SKM-1 (cell line): Measurements from ENCODE around the gene DUOXA2.
A peak's percentile ranks its signal among the peaks of the same experiment; 100 is the strongest.

Source experiments
- DNase-seq: peaks from one replicate; lab custom pipeline; 2025; ENCODE audit not compliant: unreplicated experiment; lab: John Stamatoyannopoulos, UW

DUOXA2 gene

DNA sequence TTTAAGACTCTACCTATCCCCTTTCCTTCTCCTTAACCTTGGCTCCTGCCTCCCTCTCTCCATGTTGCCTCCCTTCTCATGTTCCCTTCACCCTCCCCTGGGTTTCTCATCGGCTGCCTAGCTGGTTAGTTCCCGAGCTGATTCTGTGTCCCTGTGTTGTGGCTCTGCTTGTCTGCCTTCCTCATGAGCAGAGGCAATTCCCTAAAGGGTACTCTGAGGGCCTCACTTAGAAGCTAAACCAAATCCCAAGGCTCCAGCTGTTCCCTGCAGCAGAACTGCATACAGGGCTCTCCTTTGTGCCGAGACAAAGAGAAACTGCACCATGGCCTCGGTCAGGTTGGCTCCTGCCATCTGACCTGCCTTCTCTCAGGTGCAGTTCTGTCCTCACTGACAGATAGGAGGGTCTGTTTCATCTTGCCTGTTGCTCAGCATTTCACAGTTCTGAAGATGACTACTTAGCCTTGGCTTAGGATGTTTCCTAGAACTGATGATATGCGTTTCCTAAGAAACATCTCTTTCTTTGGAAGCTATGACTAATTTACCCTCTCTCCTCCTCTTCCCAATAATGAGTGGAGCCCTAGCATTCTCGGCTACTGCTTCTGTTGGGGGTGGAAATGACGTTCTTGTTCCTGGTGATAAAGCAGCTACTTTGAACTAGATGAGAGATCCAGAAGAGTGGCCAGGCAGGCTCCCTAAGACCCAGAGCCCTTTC is 42.8 kb downstream of the DUOXA2 start:
- no peak for DNase-seq

DNA sequence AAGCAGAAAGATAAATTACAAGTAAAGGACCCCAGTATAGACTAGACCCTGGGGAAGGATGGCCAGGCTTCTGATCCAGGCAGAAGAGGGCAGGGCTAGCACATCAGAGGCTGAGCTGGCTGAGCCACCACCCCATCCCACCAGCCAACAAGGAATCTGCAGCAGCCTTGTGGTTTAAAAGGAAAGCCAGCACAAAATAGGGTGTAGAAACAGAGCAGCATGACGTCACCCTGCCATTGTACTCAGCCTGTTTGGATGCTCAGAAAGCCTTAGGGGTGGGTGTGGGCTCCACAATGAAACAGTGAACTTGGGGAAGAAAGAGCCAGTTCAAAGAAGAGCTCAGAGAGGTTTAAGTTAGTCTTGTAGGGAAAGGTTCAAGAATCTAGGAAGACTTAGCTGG is 43.8 kb downstream of the DUOXA2 start:
- DNase-seq: no peak

DNA sequence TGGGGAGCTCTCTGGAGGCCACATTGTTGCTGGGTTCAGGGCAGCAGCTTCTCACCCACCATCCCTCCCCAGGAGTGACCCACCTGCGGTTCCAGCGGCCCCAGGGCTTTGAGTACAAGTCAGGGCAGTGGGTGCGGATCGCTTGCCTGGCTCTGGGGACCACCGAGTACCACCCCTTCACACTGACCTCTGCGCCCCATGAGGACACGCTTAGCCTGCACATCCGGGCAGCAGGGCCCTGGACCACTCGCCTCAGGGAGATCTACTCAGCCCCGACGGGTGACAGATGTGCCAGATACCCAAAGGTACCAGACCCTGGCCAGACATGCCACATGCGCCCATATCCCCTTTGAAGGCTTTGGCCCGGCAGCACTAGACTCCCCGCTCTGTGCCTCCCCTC is 47.5 kb downstream of the DUOXA2 start:
- DNase-seq: no peak

- DNase-seq: peak; percentile 52
Observed at GRCh38 chr15:45162771-45163507, 48.8 kb downstream of the DUOXA2 start.

- no peak for DNase-seq
Observed at GRCh38 chr15:45163508-45163856, 49.4 kb downstream of the DUOXA2 start.

GRCh38 chr15:45164914-45165313 is 50.8 kb downstream of the DUOXA2 start:
- no peak for DNase-seq

DNA sequence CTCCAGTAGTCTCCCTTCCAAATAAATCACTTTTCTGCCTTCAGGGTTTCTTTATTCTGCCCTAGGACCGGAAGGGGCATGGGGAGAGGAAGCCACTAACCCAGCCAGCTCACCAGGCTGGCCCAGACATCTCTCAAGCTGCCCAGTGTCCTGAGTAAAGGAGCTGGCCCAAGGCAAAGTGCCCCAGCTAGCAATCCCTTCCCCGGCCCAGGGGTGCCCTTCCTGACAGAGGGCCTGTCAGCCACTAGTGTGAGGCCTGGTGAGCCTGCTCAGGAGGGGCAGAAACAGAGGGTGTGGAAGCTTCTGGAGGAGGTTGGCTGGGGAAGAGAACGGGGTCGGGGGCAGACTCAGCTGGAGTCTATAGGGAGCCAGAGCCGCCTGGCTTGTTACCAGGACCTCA is 51.4 kb downstream of the DUOXA2 start:
- no peak for DNase-seq

DNA sequence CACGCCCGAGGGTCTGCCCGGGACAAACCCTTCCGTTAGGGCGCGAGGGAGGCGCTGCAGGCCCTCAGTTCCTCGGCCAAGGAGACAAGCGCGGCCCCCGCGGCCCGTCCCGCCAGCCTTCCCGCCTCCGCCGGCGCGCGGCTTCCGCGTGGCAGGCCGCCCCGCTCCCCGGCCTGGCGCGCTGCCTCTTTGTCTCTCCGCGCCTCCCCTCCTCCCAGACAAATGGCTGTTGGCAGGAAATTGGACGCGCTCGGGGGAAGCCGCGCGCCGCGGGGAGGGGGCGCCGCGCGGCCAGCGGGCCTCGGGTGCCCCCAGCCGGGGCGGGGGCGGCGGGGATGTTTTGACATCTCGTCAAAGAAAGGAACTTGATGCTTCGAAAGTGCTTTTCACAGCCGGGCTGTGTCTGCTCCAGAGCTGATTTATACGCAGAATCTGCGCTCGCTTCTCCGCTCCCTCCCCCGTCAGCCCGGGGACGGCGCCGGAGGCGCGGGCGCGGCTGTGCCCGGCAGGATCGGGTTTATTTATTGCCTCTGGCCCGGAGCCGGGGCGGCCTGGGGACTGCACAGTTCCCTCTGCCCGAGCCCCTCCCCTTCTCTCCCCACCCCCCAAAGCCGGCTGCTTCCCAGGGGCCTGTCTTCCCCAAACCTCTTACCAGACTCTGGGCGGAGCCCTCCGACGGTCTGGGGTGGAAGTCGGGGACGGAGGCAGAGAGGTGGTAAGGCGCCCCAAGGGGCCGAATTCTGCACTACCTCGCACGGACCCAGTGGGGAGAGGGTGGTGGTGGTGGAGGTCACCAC is 52.9 kb downstream of the DUOXA2 start:
- peak; percentile 94 for DNase-seq

- no peak for DNase-seq
Observed at GRCh38 chr15:45167631-45168205, 53.6 kb downstream of the DUOXA2 start.
